Measurements from ENCODE around the gene ACTN3. TPM values are rescaled to one million over a fixed set of nuclear protein-coding genes. Genes with fewer than 3 reads are reported as not detected.
"Not testable (repeated sequence)": the region's sequence is repeated elsewhere in the genome, so short reads cannot be mapped to it uniquely, and the experiment has no call there.

ACTN3 gene
- 0.40 TPM for polyA plus RNA-seq (2013, experiment 1 of 2; ENCODE audit: insufficient read length)
- 1.00 TPM for polyA plus RNA-seq (2013, experiment 2 of 2; ENCODE audit: insufficient read length)

- DNase-seq, result peak; percentile 45
These were observed at the start of gene ACTN3 for GRCh38 chr11:66546368-66546965. Gene ACTN3 (plus strand): TSS chr11:66546903. CDS start chr11:66546938, 35 bp downstream.

DNA sequence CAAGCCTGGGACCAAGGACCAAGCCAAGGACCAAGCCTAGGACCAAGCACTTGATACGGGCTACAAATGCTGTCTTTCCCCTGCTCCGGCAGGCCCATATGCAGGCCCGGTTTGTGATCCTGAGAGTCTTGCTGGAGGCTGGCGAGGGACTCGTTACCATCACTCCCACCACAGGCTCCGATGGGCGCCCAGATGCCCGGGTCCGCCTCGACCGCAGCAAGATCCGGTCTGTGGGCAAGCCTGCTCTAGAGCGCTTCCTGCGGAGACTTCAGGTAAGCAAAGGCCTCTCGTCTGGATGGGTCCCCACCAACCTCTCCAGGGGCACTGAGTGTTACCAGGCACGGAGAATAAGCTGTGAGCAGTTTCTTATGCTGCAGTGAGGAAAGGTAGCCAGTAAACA is 49.5 kb upstream of the ACTN3 start:
- DNase-seq, result no peak

- DNase-seq, result no peak
These were observed 48.2 kb upstream of the ACTN3 start for GRCh38 chr11:66498506-66498905.

DNA sequence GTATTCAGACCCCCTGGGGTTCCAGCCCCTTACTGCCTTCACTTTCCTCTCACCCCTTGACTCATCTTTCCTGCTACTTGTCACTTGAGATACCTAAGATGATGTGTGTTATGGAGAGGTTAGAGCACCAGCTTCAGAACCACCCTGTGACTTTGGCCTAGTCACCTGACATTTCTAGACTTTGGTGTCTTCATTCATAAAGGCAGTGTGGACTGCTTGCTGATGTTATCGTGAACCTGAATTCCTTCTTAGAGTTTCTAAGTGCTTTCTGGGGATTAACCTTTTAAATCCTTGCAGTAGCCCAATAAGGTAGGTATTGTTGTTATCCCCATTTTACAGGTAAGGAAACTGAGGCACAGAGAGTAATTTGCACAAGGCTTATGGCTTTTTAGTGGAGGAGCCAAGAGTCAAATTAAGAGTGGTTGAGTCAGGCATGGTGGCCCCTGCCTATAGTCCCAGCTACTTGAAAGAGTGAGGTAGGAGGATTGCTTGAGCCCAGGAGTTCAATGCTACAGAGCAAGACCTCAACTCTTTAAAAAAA is 41.4 kb upstream of the ACTN3 start:
- no peak for DNase-seq

DNA sequence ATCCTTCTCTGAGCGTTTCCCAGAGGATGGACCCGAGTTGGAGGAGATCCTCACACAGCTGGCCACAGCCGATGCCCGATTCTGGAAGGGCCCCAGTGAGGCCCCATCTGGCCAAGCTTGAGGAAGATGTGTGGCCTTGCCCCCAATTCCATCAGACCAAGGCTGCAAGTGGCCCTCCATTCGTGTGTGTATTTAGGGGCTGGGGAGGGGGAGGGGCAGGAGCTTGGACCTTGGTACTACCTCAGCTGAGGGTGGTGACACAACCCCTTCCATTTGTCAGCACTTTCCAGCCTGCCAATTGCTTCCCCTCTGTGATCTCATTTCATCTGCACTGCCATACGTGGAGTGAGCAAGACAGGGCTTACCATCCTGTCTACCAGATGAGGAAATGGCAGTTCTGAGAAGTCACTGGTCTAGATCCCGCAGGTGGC is 37.6 kb upstream of the ACTN3 start:
- DNase-seq, result no peak

DNA sequence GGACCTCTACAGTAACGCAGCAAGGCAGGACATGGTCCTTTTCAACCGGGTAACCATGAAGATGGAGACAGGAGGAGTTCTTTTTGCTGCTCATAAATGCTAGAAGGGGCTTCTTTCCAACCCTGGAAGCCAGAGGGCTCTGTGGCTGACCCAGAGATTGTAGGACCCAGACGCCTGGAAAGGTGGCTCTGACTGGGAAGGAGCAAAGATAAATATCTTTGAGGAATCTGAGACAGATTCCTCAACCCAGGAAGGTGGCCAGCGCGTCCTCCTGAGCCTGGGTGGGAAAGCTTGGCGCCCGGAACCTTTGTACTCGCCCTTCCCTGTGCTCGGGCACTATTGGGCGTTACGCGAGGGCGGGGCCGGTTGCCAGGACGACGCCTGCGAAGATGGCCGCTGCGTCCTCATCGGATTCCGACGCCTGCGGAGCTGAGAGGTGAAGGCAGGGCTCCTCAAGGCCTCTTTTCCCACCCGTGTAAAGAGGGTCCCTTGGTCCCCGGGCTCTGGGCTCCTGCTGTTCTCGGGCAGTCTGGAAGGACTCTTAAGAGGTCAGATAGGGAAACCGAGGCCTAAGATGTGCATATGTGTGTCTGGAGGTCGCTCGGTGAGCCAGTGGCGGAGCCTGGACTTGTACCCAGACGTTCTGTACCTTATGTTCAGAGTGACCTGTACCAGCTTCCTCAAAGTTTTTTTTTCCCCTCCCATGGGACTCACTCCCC is 36.3 kb upstream of the ACTN3 start, which contains the start of gene BBS1:
Gene BBS1 (plus strand): TSS at position 365 of the 719 bp plus-strand sequence. CDS start 25 bp downstream, at position 390.
- peak; percentile 79 for DNase-seq

GRCh38 chr11:66510990-66511339 is 35.7 kb upstream of the ACTN3 start:
- no peak for DNase-seq

DNA sequence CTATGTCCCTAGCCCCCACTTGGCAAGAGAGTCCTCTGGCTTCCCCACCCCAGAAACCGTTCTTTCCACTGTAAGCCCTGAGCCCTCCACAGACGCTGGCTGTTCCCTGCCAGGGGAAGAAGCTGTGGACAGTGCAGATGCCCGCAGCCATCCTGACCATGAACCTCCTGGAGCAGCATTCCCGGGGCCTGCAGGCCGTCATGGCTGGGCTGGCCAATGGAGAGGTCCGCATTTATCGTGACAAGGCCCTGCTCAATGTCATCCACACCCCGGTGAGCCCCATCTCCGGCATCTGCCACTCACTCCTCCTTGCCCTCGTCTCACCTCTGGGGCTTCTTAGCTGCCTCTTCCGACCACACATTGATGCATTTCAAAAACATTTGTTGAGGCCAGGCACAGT is 23.1 kb upstream of the ACTN3 start:
- DNase-seq, result no peak

DNA sequence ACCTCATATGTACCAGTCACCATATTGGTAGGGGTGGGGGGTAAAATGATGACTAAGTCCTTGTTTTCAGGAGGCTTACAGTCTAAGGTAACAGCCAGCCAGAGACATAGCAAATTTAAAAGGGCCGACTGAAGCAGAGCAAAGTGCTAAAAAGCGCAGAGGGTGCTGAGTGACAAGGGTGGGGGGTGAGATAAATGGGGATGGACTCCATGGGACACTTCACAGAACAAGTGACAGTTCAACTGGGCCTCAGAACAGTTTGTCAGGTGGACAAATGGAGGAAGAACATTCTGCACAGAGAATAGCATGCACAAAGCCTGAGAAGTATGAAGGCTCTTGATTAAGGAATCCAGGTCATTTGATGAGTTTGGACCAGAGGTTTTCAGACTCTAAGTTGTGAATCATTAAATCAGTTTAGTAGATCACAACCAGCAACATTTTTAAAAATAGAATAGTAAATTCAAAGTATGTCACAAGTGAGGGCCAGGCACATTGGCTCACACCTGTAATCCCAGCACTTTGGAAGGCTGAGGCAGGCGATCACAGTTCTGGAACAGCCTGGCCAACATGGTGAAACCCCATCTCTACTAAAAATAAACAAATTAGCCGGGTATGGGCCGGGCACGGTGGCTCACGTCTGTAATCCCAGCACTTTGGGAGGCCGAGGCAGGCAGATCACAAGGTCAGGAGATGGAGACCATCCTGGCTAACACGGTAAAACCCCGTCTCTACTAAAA is 22.2 kb upstream of the ACTN3 start:
- no peak for DNase-seq

DNA sequence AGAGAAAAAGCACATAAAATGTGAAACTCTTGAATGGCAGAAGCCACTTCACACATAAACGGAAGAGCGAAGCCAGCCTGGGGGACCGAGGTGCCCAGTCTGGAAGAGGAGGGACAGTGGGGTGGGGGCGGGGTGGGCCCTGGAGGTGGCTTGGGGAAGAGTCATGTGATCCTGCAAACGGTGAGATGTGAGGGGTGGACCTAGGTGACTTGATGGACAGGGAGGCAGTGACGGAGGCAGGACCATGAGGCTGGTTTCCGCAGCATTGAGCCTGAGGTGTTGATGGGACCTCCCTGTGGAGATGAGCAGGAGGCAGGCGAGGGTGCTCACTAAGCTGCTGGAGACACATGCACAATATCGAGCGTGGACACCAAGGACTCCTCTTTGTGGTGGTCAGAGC is 17.6 kb upstream of the ACTN3 start:
- DNase-seq, result no peak

GRCh38 chr11:66529655-66530054 is 17.0 kb upstream of the ACTN3 start:
- DNase-seq, result no peak

DNA sequence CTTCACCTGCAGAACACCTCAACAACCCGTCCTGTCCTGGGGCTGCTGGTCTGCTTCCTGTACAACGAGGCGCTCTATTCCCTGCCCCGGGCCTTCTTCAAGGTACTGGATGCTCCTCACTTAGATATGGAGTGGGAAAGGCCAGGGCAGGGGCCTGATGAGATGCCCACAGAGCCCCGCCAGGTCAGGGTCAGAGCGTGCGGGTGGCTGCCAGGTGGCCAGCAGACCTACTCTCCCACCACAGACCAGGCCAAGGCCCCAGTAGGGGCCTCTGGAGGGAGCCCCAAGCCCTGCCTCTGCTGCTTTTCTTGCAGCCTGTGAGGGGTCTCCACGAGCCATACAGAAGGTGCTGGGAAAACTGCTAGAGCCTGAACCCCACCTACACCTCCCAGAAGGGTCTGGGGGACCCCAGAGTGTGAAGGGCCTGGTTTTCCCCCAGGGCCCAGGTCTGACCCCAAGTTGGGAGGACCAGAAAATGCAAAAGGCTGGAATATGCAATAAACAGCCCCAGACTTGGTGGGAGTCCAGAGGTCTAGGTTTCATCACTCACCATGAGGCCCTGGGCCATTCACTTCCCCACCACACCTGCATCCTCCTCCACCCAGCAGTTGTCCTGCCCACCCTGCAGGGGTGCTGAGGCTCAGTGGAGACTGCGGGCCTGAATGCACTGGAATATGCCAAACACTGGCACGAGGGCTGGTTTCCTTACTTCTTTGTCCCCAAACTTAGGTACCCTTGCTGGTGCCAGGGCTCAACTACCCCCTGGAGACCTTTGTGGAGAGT is 15.6 kb upstream of the ACTN3 start:
- no peak for DNase-seq

DNA sequence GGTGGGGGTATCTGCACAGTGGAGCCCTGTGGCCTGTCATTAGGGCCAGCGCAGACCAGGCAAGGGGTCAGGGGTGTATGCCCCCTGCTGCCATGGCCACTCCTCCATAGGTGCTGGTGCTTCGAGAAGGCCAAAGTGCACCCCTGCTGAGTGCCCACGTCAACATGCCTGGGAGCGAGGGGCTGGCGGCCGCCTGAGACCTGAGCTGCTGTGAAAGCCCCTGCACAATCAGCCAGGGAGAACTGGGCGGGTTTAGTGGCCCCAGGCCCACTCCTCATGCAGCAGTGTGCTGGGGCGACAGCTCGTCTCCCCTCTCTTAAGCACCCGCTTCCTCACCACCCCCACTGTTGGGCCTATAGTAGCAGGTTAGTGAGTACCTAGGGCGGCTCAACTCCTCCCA is 14.9 kb upstream of the ACTN3 start:
- DNase-seq, result no peak

DNA sequence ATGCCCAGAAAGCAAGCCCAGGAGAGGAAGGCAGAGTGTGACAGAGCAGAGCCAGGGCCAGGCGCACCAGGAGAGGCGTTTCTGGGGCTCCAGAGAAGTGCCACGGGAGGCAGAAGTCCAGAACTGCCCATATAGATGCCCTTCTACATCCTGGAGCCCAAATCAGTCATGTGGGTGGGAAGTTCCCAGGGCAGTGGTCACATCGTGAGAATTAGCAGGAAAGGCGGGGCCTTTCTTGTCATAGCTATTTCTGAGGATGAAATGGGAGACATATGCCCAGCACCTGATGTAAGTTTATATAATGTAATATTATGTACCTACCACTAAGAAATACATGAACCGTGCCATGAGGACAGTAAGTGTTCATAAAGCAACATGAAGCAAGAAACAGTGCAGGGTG is 13.9 kb upstream of the ACTN3 start:
- no peak for DNase-seq

DNA sequence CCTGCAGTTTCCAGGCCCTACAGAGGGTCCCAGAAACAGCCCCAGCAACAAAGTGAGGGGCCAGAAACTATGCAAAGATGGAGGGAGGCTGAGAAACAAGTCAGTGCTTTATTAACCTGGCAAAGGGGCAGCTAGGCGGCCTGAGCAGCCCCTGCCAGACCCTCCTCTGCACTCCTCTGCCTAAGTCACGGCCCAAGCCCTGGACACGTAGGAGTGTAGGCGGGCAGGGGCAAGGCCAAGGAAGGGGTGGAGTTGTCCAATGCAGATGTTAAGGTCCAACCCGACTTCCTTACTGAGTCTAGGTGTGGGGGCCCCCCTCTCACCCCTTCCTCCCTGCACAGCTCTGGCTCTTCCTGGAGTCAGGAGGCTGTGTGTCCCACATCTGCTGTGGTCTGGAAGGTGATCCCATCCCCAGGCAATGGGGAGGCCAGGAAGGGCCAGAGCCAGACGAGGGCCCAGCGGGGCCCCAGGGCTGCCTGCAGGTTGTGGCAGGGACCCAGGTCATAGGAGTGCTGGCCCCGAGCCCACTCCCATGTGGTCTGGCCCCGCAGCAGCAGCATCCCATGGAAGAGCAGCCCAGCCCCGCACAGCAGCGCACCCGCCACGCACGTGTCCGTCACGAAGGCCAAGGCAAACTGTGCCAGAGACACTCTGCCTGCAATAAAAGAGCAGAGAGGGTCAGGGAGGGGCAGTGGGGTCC is 7.4 kb upstream of the ACTN3 start:
- no peak for DNase-seq

- no peak for DNase-seq
These were observed 6.9 kb upstream of the ACTN3 start for GRCh38 chr11:66539870-66540213.

- DNase-seq, result not testable (repeated sequence)
These were observed 6.1 kb upstream of the ACTN3 start for GRCh38 chr11:66540598-66540997.

DNA sequence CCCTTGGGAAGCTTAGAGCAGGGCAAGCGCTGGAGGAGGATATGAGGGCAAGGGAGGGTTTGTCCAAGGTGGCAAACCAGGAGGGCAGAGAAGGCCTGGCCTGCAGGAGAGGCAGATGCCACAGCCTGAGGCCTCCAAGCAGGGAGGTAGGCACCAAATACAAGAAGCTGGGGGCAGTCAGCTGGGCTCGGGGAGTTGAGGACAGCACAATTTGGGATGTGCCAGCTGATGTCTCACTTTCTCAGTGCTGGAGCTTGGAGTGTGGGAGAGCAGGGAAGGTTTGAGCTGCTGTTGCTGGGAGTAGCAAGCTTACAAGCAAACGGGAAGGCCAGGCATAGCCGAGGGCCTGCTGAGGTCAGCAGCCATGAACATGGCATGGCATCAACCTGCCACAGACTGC is 4.8 kb upstream of the ACTN3 start:
- no peak for DNase-seq

GRCh38 chr11:66542362-66542761 is 4.3 kb upstream of the ACTN3 start:
- no peak for DNase-seq

DNA sequence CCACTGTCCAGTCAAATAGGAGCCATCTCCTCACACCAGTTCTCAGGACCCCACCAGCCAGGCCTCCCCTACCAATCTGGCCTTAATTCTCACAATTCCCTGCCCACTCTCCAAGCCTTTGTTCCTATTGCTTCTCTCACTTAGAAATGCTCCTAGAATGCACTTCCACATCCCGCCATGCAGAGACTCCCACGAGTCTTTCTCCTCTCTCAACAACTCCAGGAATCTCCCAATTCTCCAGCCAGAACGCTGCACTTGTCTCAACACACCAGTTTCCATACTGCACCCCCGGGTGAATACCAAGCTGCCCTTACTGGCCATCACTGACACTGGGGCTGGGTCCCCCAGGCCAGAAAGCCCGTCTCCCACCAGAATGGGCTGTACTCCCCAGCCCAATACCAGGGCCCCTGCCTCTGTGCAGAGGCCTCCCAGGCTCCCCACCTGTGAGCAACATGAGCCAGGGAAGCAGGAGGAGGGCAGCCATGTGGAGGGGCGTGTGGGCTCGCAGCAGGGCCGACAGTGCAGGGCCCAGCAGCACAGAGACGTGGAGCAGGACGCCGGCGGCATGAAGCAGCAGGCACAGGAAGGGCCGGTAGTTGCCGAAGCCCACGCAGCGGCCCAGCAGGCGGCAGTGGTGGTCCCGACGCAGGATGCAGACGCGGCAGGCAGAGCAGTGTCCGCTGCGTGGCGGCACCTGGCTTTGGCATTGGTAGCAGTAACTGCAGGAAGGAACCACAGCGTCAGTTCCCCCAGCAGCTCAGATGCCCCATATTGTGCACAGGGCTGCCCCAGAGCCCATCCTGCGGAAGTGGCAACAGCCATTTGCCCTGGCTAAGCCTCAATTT is 3.2 kb upstream of the ACTN3 start:
- DNase-seq, result peak; percentile 35

- DNase-seq, result not testable (repeated sequence)
These were observed 1.8 kb upstream of the ACTN3 start for GRCh38 chr11:66544952-66545351.
